NOMO-1 (cell line): ENCODE results near the gene CYP19A1.
"Not testable (repeated sequence)": the region's sequence is repeated elsewhere in the genome, so short reads cannot be mapped to it uniquely, and the experiment has no call there.

ENCODE experiments used
- DNase-seq, 2 experiments: peaks; one replicate each; lab custom pipeline; 2025; ENCODE audit not compliant: unreplicated experiment in 2 of 2; lab: John Stamatoyannopoulos, UW

Gene CYP19A1

DNA sequence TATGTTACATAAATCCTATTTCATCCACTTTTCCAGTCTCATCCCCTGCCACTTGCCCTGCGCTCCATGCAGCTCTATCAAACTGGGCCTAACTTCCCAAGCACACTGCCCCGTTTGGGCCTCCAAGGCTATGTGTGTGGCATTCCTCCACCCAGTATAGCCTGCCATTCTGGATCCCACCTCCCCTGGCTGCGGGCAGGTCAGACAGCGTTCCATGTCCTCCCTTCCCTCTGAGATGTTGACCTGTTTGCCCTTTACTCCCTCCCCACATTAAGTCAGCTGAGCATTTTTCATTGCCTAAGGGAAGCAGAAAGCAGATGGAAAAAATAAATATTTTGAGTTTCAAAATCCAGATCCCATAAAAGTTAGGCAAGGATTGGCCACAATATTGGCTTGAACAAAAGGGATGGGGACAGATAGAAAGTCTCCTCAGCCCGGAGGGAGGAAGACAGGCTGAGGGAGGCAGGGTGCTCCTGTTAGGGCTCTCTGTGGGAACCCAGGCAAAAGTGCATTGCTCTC is 73.3 kb downstream of the CYP19A1 start:
- no peak for DNase-seq

DNA sequence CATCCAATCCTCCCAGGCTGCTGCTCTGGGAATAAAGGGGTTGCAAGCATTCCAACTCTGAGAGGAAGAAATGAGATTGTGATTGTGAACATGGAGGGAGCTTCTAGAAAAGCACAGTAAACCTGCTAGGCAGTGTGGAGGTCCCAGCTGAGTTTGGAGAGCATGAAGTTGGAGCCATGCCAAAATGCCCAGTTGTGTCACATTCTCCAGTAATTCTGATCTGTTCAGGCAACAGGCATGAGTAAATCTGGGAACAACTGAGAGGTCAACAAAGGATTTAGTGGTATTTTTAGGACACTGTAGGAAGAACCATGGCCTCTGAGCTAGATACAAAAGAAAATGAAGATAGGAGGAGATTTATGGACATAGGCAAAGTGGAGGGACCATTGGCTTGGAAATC is 74.7 kb downstream of the CYP19A1 start:
- no peak for DNase-seq

DNA sequence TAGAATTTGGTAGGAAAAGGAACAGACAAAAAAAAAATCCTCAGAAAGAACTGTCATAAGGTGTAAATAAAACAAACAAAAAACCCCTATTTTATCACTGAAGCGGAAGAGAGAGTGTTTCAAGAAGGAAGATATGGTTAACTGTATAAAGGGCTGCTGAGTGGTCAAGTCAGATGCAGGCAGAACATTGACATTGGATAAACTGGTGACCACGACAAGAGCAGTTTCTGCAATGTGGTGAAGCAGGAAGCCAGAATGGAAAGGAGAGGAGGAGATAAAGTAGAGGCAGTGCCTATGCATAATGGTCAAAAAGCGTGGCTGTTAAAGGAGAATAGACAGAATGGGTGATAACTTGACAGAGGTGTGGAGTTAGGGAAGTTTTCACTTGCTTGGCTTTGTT is 75.3 kb downstream of the CYP19A1 start:
- DNase-seq, result peak in 1 of 2 experiments; percentile 18

DNA sequence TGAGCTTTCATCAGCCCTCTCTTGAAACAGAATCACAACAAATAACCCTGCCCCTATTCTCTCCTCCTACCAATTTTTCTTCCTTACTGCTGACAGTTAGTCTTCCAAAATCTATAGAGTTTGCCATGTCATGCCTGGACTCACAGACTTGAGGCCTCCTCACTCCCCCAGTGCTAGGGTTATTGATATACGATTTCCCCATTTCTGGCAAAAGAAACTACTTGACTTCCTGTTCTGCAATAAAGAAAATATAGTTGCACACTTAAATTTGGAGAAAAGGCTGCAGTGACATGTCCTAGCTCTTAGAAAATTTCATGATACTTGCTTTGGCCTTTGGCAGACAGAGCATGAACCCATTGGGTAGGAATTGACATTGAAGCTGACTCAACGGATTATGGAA is 75.9 kb downstream of the CYP19A1 start:
- peak; percentile 79 to 84 for DNase-seq

DNA sequence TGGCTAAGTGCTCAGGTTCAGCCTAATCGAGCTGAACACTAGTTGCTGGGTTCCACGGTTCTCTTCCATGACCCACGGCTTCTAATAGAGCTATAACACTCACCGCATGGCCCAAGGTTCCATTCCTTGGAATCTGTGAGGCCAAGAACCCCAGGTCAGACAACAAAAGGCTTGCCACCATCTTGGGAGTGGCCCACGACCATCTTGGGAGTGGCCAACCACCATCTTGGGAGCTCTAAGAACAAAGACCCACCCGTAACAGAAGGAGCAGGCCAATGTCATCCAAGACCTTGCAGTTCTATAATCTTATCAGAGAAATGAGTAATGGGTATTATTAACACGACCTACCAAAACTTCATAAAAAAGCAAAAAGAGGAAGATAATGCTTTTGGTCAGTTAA is 77.3 kb downstream of the CYP19A1 start:
- DNase-seq, result not testable (repeated sequence)

DNA sequence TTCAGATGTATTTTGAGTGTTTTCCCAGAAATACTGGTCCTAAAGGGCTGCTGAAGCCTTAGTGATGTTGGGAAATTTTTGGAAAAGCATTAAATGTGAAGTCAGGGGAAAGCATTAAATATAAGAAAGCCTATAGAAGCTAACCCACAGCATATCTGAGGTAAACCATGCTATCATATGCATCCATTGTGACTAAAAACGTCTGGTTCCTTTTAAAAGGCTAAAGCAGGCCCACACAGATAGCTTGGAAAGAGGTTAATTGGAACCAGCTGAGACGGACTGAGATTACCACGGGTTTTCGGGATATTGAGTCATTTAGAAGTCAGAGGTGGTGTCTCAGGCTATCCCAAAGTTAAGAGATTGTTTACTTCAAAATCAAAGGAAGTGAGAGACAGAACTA is 78.2 kb downstream of the CYP19A1 start:
- no peak for DNase-seq

DNA sequence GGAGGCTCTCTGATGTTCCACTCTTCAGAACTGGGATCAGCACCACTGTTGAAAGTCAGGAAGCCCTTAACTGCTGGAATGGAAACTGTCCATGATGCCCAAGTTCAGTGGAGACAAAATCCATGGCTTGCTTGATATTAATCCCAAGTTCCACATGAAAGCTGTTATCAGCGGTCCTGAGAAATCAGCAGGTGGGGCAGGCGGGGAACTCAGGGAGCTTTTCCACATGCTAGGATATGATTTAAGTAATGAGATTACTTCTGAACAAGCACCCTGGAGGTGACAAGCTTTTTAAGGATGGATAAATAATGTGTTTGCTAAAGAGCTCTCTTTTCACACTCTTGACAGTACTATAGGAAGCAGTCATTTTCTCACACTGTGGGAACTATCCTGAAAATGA is 82.9 kb downstream of the CYP19A1 start:
- DNase-seq, result no peak

DNA sequence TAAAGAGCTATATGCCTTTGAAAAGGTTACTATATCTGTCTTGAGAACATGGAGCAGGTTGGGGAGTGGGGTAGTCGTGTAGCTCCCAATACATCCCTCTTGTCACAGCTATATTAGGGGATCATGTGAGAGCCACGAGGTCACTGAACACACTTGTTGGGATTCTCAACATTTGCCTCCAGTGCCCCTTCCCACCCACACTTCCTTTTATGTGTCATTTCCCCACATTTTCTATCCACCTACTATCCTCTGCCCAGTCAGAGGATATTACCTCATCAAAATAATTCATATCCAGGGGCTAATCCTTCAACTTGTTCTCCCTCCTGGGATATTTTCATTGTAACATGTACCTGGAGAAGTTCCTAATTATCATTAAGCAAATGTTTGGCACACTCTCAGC is 85.0 kb downstream of the CYP19A1 start:
- DNase-seq, result no peak

DNA sequence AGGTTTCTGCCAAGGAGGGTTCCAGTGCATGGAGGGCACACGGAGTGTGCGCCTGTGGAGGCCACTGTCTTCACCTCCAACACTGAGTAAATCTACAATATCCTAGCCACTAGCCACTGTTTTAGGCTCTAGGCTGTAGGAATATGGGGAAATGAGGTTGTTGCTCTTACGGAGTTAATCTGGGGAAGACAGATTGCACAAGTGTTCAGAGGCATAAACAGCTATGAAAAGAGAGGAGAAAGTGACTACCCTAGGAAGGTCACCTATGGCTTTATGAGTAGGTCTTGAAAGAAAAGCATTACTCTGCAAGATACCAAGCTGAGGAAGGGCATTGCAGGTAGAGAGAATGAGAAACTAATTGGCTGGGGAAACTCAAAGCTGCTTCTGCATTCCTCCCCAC is 85.7 kb downstream of the CYP19A1 start:
- DNase-seq, result peak in 1 of 2 experiments; percentile 28

DNA sequence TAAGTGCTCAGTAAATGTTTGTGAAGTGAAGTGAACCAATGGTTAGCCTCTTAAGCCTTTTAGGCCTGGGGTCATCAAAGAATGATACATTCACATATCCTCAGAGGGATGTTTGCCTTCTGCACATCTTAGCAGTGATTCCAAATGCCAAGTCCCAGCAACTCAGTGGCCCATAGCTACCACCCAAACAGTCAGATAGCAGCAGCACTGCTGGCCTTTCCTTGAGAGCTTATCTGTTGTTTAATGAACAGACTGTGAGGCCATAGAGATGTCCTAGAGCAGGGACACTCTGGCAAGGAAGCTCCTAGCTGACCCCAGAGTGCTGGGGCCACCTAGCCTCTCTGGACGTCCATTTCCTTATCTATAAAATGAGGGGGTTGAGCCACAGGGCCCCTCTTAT is 86.8 kb downstream of the CYP19A1 start:
- DNase-seq, result no peak

DNA sequence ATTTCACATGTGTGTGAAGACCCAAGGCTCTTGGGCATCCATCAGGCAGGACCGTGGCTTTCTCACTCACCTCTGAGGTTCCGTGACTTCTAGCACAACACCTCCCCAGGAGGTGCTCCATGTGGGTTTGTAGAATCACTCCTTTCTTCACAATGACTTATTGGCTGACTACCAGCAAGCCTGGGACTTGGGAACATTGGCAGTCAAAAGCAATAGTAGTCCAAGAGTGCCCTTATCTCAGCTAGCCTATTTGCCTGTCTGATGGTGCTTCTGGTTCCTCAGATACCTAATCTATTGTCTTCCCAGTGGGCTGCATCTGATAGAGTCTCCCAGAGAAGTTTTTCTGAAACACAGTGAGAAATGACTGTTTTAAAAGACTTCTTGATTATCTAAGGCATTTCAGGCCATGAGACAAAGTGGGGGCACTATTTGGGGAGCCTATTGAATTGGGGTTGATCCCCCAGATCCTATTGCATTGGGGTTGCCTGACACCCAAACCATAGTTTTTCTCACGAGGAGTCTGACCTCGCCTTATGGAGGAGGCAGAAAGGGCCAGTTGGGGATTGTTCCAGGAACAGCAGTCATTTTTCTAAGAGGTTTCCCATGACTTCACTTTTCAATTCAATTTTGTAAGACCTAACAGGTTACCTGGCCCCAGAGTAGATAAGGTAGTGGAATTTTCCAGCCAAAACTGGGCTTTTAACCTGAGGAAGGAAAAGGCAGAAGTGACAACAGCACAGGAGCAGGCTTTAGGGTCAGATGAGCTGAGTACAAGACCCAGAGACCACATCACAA is 88.0 kb downstream of the CYP19A1 start:
- no peak for DNase-seq

DNA sequence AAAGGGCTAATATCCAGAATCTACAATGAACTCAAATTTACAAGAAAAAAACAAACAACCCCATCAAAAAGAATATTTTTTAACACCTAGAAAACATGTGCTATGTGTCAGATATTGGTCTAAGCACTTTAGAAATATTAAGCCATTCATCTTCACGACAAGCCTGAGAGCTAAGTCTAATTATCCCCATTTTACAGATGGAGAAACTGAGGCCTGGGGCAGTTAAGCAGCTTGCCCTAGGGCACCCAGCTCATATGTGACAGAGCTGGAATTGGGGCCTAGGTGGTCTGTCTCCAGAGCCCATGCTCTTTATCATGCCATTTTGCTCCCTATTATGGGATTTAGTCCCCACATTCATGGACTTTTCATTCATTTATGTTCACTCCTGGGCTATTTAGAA is 92.8 kb downstream of the CYP19A1 start:
- DNase-seq, result no peak

DNA sequence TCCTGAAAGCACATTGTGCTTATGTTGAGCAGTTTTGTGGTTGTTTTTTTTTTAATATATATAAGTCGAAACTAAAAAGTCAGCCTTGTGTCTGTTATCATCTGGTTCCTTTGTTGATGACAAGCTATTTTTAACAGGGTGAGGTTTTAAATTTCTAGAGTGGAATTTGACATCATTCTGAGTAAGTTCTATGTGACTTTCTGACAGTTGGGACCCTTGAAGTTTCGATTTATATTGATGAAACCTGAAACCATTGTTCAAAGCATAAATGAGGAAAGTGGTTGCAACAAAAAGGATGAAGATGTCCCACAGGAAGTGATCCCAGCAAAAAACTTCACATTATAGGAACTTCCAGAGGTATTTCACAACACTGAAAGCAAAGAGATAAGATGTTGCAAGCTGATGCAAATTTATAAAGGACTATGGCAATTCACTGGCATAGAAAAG is 94.0 kb downstream of the CYP19A1 start:
- peak in 1 of 2 experiments; percentile 73 for DNase-seq

DNA sequence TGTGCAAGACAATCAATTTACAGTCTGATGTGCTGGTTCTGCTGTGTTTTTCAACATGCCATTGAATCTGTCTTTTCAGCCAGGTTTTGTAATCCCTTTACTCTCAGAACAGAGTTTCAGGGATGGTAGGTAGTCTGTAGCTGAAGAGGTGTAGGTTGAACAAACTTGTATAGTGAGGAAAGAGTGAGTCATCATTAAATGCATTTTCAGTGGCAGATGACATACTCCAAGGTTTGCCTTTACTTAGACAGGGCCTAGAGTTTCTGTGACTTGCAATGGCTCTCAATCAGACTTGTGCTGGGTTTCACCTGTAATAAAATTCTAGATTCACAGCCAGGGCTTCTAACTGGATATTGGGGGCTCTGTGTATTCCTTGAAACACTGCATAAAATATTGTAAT is 94.6 kb downstream of the CYP19A1 start:
- DNase-seq, result peak; percentile 5 to 52

DNA sequence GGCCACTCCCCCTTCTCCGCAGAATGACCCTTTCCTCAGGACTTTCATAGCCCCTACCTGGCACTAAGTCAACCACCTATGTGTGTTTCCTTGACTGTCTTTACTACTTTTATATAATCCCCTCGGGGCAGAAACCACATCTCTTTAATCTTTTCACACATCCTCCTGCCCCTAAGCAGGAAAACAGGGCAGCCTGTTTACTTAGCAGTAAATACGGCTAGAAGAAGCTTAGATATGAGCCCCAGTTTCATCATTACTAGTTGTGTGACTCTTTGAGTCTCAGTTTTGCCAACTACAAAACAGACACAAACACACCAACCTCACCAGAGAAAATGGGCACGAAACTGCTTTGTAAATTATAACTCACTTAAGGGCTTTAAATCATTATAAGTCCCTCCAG is 98.3 kb downstream of the CYP19A1 start:
- no peak for DNase-seq

DNA sequence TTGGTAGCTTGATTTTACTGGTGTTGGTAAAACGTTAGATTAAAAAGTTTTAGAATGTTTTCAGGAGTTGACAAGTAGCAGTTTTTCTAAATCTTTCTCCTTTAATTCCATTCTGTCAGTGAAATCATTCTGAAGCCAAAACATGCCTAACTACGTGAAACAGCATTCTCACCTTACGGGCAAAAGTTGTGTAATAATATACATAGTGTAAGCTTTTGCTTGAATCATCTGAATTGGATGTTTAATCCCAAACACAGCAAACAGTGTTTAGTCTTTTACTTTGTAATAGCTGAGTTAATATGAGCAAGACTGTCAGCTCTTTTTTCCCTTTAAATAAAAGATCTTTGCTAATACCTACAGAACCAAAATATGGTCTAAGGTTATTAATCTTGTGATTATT is 100.6 kb downstream of the CYP19A1 start:
- DNase-seq, result no peak

DNA sequence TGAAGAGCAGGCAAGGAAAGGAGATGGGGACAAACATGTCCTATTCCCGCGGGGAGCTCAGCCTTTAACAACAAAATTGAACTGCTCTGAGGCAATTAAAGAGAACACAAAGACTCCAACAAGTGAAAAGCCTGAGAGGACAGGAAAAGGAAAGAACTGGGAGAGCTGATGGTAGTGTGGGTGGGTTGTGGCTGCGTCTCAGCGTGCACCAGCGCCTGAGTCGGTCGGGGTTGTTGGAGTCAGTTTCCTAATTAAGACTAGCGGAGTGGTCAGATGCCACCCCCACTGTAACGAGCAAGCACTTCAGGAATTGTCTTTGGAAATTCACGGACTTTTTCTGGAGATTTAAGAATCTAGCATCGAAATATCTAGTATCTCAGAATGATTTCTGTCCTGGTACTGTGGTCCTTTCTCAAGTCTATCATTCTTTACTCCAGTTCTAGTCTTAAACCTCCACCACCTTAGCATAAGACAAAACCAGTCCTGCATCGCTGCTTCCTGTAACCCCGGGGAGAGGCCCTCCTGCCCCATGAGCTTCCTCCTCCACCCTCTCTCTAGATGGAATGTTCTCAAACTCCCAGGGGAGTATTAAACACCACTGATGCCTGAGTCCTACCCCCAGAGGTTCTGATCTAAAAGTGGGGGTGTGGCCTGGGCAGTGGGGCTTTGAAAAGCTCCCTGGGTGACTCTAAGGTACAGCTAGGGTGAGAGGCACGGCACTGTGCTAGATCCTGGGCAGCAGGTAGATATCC is 104.0 kb downstream of the CYP19A1 start:
- no peak for DNase-seq

DNA sequence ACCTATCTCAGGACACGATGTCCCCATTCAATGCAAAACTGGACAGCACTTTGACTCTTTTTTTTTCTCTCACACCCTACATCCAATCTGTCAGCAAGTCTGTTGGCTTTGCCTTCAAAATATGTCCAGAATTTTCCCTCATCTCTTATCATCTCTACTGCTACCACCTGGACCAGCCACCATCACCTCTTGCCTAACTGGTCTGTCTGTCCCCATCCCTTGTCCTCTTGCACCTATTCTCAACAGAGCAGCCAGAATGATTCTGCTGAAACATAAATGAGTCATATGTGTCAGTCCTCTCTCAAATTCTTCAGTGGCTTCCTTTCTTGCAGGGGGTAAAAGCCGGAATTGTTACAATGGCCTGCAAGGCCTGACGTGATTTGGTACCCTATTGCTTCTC is 105.8 kb downstream of the CYP19A1 start:
- DNase-seq, result no peak

DNA sequence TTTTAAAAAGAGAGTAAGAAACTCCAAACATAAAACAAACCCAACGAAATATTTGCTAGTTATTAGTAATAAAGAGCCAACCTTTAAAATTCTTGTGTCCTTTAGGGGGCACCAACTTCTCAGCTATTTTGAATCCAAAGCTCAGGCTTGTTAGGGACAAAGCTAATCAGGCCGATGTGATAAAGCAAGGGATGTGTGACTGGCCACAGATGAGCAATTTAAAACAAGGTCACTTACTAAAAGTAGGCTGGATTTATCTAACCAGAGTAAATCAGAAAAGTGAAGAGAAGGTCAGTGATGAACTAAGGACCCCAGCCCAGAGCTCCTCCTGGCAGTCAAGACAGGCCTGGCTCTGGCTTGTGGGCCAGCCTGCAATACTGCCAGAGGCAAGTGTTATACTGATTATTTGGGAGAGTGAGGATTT is 108.5 kb downstream of the CYP19A1 start:
- peak; percentile 9 to 29 for DNase-seq

DNA sequence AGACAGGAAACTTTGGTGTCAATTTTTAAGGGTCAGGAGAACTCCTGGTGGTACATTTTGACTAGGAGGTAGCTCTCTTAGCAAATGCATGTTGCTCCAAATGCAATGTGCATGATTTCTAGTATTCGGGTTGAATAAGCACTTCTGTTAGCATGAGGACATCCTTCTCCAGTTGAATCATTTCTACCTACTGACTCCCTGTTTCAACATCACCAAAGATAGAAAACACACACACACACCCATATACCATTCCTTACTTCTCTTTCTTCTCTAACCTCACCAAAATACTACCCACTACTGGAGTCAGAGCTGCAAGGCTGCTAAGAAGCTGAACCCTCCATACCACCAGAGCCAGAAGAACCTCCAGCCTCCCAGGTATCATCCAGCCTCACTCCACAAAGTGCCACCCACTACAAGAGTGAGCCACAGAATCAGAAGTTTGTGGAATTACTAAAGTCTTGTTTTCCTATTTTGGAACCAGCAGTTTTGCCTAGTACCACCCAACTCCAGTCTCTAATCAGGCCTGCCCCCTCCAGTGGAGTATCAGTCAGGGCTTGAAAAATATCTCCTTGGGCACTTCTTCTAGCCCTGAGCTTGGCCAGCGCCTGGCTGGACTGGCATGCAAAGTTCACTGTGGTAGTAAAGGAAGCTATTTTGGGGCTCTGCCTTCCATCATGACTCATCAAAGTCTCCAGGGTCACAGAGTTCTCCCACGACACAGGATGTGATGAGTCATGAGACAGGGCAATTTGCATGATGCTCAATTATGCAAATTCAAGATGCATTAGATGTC is 110.3 kb downstream of the CYP19A1 start:
- peak; percentile 78 to 90 for DNase-seq

DNA sequence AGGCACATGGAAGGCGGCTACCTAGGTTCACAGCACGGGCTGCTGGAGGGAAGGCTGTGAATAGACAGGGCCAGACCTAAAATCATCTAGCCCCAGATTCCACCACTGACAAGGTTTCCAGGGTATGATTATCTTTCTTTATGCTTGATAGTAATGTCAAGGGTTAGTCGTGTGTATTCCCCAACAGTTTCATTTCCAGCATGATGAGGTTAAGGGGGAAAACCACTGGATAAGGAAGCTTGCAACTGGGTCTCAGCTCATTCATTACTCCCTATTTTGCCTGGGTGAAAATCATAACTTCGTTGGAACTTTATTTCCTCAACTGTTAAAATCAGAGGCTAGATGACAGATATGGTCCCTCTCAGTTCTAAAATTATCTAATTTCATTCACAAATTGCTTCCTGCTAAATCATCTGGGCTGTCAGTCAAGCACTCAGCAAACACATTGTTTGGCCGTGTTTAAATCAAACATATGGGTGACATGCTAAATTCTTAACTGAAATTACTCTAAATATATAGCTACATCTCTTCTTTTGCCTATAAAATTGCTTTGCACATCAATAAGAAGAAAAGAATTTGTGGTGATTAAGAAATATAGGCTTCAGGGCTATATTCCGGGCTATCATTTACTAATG is 111.7 kb downstream of the CYP19A1 start:
- DNase-seq, result no peak
